Rectal smooth muscle tissue (tissue), 1 donor: ENCODE data around the gene ACOT8.

Source experiments
- H3K27ac ChIP-seq: one replicate; pipeline ENCODE4 v1.7.0; 2013; ENCODE audit warnings: low read depth, low read length, inconsistent platforms
- H3K27me3 ChIP-seq: one replicate; pipeline ENCODE4 v1.7.0; 2013; ENCODE audit warnings: low read length; ENCODE audit not compliant: control insufficient read depth, insufficient read depth
- H3K36me3 ChIP-seq: one replicate; pipeline ENCODE4 v1.7.0; 2013; ENCODE audit warnings: low read length; ENCODE audit not compliant: control insufficient read depth, insufficient read depth
- H3K4me1 ChIP-seq: one replicate; pipeline ENCODE4 v1.7.0; 2013; ENCODE audit warnings: low read length; ENCODE audit not compliant: control insufficient read depth, insufficient read depth
- H3K4me3 ChIP-seq: one replicate; pipeline ENCODE4 v1.7.0; 2013; ENCODE audit warnings: low read length
- H3K9ac ChIP-seq: one replicate; pipeline ENCODE4 v1.7.0; 2013; ENCODE audit warnings: low read length

The ACOT8 gene

DNA sequence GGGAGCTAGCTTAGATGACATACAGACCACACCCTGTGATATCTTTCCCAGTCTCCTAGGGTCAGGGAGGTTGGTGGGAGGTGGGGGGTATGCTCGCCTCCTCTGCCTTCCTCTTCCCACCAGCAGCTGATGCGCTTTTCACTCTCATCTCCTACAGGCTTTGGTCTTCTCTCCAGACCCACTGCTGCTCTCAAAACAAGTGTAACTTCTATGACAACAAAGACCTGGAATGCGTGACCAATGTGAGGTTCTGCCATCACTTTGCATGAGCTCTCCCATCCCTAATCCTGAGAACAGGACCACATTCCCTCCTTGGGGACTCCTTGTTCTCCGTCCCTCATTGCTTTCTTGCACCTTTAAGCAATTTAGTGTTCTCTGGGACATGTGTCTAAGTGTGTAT is 36.6 kb upstream of the ACOT8 start:
- H3K4me1 ChIP-seq = no peaks in the 10 kb centered on the region
- H3K27me3 ChIP-seq = no peaks in the 10 kb centered on the region
- no peak overlapping the region for H3K4me3 ChIP-seq
- peaks cover 13% of the 10 kb centered on the region for H3K36me3 ChIP-seq
- H3K9ac ChIP-seq = no peak overlapping the region
- H3K27ac ChIP-seq = no peak overlapping the region

DNA sequence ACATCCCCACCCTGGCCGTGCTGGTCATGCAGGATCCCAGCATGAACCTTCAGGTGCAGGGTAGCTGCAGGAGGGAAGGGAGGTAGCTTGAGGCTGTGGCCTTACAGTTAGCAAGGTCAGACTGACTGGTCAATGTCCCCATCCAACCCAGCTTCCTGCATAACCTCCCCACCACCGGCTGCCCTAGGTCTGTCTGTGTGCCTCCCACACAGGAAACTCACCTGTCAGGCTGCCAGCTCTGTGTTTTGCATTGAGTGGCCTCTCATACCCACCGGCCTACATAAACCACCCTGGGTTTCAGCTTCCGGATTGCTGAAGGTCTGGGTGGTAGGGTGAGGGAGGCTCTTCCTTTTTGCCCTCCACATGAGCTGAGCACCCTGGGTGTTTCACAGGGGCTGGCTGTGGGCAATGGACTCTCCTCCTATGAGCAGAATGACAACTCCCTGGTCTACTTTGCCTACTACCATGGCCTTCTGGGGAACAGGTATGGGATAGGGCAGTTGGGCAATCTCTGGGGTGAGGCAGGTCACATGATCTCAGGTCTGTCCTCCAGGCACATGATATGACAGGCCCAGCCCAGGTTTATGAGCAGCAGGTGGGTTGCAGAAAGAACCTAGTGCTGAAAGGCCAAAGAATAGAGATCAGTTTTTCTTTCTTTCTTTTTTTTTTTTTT is 35.8 kb upstream of the ACOT8 start:
- Histone ChIP-seq H3K27me3 (no peaks in the 10 kb centered on the region), H3K4me3 (peak overlapping the region; percentile 5), H3K36me3 (peaks cover 13% of the 10 kb centered on the region), H3K9ac (no peak overlapping the region), H3K27ac (no peak overlapping the region), H3K4me1 (no peaks in the 10 kb centered on the region)

DNA sequence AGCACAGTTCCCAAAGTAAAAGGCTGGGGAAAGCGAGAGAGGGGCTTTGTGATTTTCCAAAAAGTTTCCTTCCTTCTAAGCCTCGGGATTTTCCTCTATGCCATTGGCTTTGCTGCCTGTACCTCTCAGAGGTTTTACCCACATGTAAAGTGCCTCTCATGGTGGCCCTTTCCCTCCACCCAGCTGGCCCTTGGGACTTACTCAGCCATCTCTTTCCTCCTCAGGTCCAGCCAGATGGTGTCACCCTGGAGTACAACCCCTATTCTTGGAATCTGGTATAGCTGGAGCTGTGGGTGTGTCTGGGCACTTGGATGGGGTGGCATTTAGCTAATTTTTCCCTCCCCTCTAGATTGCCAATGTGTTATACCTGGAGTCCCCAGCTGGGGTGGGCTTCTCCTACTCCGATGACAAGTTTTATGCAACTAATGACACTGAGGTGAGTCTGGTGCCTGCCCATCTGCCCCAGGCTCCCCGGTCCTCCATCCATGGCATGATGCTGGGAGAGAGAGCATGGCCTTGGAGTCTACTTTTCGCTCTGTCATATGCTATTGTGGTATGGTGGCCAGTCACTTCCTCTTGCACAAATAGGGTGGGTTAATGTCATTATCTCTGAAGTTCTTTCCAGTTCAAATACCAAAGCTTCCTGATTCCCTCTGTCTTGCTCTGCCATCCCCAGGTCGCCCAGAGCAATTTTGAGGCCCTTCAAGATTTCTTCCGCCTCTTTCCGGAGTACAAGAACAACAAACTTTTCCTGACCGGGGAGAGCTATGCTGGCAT is 35.0 kb upstream of the ACOT8 start:
- Histone ChIP-seq H3K4me3 (peak overlapping the region; percentile 78), H3K9ac (no peak overlapping the region), H3K27me3 (no peaks in the 10 kb centered on the region), H3K4me1 (no peaks in the 10 kb centered on the region), H3K27ac (no peak overlapping the region), H3K36me3 (peaks cover 10% of the 10 kb centered on the region)

DNA sequence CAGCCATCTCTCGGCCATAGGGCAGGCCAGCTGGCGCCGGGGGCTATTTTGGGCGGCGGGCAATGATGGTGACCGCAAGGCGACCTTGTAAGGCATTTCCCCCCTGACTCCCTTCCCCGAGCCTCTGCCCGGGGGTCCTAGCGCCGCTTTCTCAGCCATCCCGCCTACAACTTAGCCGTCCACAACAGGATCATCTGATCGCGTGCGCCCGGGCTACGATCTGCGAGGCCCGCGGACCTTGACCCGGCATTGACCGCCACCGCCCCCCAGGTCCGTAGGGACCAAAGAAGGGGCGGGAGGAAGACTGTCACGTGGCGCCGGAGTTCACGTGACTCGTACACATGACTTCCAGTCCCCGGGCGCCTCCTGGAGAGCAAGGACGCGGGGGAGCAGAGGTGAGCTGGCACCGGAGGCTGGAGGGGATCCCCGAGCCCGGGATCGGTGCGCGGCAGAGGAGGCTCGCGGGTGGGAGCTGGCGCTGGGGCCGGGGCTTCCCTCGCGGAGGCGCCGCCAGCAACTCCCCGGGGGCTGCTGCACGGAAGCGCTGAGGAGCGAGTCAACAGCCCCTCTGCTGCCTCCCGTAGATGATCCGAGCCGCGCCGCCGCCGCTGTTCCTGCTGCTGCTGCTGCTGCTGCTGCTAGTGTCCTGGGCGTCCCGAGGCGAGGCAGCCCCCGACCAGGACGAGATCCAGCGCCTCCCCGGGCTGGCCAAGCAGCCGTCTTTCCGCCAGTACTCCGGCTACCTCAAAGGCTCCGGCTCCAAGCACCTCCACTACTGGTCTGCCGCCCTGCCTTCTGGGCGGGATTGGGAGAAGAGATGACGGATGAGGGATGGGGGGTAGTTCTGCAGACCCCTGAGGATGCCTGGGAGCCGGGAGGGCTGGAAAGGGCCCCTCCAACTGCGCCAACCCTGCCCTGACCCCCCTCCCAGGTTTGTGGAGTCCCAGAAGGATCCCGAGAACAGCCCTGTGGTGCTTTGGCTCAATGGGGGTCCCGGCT is 34.1 kb upstream of the ACOT8 start, which contains the start of the genes CTSA and NEURL2:
Gene CTSA (plus strand): TSS at position 351 of the 999 bp plus-strand sequence. CDS start 234 bp downstream, at position 585.
Gene NEURL2 (minus strand): TSS at position 224 of the 999 bp plus-strand sequence. CDS start 217 bp downstream, at position 7.
- peak within 1 kb of the TSS; percentile 90 for H3K27ac ChIP-seq
- H3K4me3 ChIP-seq = peak within 1 kb of the TSS; percentile 78
- H3K36me3 ChIP-seq = peaks cover 12% of the 10 kb centered on the region
- H3K27me3 ChIP-seq = no peaks in the 10 kb centered on the region
- H3K4me1 ChIP-seq = no peaks in the 10 kb centered on the region
- H3K9ac ChIP-seq = peak within 1 kb of the TSS; percentile 51

- Histone ChIP-seq H3K27me3 (no peaks in the 10 kb centered on the region), H3K4me1 (no peaks in the 10 kb centered on the region), H3K9ac (peak overlapping the region; percentile 51), H3K4me3 (peak overlapping the region; percentile 78), H3K36me3 (peaks cover 12% of the 10 kb centered on the region), H3K27ac (peak overlapping the region; percentile 90)
Measured at GRCh38 chr20:45890077-45890984, 33.1 kb upstream of the ACOT8 start.

GRCh38 chr20:45888681-45889080 is 31.5 kb upstream of the ACOT8 start:
- Histone ChIP-seq H3K4me1 (no peaks in the 10 kb centered on the region), H3K9ac (no peak overlapping the region), H3K27ac (no peak overlapping the region), H3K27me3 (no peaks in the 10 kb centered on the region), H3K36me3 (peaks cover 10% of the 10 kb centered on the region), H3K4me3 (no peak overlapping the region)

- no peak within 1 kb of the TSS for H3K4me3 ChIP-seq
- no peak within 1 kb of the TSS for H3K27ac ChIP-seq
- H3K27me3 ChIP-seq = no peaks in the 10 kb centered on the region
- no peaks in the 10 kb centered on the region for H3K4me1 ChIP-seq
- no peak within 1 kb of the TSS for H3K9ac ChIP-seq
- peaks cover 7% of the 10 kb centered on the region for H3K36me3 ChIP-seq
Measured at GRCh38 chr20:45887346-45887715, 30.1 kb upstream of the ACOT8 start, which contains the start of gene SPATA25. SPATA25 (minus strand) TSS chr20:45887622; CDS start chr20:45887590, 32 bp downstream.

DNA sequence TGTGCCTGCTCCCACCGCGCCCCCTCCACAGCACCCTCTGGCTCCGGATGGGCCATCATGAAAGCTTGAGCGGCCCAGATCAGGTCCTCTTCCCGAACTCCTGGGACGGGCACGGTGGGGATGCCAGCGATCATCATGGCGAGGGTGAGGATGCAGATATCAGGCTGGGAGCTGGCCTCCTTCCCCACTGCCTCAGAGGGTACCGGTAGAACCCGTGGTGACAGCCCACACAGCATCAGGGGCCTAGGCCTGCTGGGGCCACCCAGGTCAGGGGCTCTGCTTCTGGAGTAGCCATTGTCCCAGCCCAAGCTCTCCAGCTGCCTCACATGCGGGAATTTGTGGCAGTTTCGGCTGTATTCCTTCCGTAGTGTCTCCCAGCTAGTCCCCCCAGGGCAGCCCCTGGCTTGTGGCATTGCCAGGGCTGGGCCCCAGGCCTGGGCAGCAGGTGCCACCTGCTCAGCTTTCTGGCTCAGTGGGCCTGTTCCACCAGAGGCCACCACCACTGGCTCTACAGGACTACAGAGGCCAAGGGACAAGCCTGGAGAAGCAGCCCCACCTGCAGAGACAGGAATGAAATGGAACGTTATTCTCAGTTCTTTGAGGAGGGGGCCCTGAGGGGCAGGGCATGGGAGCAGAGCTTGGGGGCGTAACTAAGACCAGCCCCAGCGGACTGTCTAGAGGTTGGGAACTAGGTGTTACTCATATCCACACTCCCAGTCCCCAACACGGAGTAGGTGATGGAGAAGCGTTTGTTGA is 29.6 kb upstream of the ACOT8 start:
- Histone ChIP-seq H3K36me3 (peaks cover 7% of the 10 kb centered on the region), H3K4me3 (no peak overlapping the region), H3K27me3 (no peaks in the 10 kb centered on the region), H3K27ac (no peak overlapping the region), H3K4me1 (peaks cover 2% of the 10 kb centered on the region), H3K9ac (no peak overlapping the region)

- no peak overlapping the region for H3K4me3 ChIP-seq
- peaks cover 8% of the 10 kb centered on the region for H3K36me3 ChIP-seq
- no peaks in the 10 kb centered on the region for H3K27me3 ChIP-seq
- H3K4me1 ChIP-seq = peaks cover 6% of the 10 kb centered on the region
- H3K27ac ChIP-seq = no peak overlapping the region
- H3K9ac ChIP-seq = no peak overlapping the region
Measured at GRCh38 chr20:45883100-45883469, 25.9 kb upstream of the ACOT8 start.

GRCh38 chr20:45882469-45883099 is 25.4 kb upstream of the ACOT8 start:
- Histone ChIP-seq H3K9ac (no peak overlapping the region), H3K27me3 (no peaks in the 10 kb centered on the region), H3K4me1 (peaks cover 6% of the 10 kb centered on the region), H3K4me3 (no peak overlapping the region), H3K36me3 (peaks cover 14% of the 10 kb centered on the region), H3K27ac (no peak overlapping the region)
